Activated T-helper 1 cell treated with Interleukin-2 at 50 U/mL for 16 hours (primary cell): ENCODE results near the gene C2CD2.

Source experiments
- DNase-seq: peaks from one replicate; pipeline ENCODE4 v3.0.0-alpha.2; 2020; ENCODE audit warnings: low read depth

Gene C2CD2

DNA sequence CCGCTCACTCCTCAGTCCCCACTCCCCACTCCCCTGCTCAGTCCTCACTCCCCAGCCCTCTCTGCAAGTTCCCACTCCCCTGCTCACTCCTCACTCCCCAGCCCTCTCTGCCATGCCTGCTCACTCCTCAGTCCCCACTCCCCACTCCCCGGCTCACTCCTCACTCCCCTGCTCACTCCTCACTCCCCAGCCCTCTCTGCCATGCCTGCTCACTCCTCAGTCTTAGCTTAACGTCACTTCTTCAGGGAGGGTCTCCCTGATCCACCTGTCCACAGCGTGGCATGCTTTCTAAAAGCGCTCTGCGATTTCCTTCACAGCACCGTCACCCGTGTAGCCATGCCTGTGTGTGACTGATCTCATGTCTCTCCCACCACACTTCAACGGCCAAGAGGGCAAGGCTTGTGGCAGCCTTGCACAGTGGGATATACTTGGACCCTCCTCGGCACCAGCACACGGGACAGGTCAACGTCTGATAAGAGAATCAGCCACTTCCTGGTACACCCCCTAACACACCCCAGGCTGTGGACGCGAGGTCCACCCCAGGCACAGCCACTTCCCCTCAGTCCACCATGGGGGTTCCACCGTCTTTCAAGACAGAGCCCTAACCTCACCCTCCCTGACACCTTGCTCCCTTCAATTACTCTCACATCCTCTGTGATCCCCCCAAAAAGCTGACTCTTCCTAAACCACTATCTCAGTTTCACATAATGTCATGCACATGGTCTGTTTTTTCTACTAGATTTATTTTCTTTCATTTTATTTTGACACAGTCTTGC, 88.6 kb downstream of the C2CD2 start:
- DNase-seq, result no peak

DNA sequence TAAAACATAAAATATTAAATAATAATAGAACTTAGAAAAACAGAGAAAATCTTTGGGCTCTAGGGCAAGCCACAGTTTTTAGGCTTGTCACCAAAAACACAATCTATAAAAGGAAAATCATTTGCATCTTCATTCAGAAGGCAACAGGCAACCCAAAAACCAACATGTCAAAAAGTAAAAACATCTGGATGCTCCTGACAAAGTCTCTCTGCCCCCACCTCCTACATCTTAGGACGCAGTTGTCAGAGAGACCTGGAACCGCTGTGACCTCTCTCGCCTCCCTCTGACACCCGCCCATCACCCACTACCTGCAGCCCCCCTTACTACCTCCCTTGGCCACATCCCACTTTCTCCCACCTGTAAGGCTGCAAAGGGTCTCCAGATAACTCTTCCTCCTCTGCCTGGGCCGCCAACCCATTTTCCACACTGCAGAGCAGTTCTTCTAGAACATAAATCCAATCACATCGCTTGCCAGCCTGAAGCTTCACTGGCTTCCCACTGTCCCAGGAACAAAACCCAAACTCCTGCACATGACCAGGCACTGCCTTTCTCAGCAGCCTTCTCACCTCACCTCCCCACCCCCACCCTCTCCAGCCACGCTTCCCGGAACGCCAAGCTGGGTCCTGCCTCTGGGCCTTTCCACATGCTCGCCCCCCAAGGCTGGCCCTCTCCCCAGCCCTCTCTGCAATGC, 89.4 kb downstream of the C2CD2 start:
- DNase-seq, result no peak

DNA sequence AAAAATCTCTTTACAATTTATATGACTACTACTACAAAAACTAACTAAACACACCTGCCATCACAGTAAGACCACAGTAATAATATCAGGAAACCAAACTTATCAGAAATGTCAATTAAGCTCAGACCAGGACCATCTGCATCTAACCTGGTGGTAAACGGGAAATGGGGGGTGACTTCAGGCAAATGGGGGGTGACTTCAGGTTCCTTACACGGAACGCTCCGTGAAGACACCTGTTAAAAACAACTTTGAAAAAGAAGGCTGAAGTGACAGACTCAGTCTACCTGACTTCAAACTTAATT, 90.4 kb downstream of the C2CD2 start:
- no peak for DNase-seq

DNA sequence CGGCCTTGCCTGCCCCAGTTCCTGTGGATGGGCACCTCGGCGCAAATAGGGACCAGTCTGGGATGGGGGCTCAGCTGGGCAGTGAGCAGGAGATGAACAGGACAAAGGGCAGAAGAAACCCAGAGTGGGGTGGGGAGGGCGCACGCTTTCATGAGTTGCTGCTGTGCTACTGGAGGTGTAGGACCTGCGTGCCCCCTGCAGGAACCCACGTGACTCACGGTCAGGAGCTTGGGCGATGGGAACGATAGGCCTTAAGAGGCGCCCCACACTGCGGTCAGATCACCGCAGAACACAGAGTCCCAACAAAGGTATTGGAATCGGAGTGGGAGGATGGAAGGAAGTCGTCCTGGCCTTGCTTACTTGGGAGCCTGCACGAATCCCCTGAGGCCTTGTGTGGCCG, 91.8 kb downstream of the C2CD2 start:
- DNase-seq, result no peak

DNA sequence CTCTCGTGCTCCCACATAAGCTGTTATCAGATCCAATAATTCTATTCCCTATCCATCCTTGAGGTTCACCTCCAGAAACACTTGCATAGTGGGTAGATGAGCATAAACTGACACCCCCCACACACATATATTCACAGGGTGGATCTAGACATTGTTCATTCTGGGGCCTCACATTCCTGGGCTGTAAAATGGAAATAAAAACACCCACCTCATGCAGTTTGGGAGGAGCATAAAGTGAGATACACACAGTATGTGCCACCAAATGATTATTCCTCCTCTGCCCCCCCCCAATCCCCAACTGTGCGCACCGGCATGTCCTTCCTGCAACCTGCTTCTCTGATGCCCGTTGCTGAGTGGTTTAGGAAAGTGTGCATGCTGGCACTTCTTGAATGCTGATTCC, 92.6 kb downstream of the C2CD2 start:
- DNase-seq, result no peak

DNA sequence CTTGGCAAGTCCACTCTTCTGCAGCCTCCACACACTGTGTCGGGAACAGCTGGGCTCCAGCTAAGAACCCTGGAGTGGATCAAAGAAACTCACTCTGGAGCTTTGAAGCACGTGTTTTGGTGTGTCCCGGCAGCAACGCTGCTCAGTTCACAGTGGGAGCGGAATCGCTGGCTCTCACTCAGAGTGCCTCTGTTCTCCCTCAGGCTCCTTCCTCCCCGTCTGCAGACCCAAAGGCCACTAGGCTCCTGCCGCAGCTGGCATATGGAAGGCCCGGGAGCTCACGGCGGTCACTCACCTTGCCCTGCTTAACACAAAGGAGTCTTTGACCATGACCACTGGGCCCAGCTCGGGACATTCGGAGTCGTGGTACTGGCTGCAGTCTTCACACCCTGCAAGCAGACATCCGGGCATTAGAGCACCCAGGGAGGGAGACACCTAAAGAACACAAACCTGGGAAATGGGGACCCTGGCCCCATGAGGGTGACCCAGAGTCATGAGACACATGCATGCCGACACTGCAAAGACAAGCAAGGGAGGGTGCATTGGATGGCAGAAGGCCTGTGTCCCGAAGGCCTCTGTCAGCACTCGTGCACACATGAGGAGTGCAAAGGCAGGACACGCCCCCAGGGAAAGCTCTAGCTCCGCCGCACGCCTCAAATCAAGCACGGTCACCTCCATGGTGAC, 94.4 kb downstream of the C2CD2 start:
- no peak for DNase-seq

DNA sequence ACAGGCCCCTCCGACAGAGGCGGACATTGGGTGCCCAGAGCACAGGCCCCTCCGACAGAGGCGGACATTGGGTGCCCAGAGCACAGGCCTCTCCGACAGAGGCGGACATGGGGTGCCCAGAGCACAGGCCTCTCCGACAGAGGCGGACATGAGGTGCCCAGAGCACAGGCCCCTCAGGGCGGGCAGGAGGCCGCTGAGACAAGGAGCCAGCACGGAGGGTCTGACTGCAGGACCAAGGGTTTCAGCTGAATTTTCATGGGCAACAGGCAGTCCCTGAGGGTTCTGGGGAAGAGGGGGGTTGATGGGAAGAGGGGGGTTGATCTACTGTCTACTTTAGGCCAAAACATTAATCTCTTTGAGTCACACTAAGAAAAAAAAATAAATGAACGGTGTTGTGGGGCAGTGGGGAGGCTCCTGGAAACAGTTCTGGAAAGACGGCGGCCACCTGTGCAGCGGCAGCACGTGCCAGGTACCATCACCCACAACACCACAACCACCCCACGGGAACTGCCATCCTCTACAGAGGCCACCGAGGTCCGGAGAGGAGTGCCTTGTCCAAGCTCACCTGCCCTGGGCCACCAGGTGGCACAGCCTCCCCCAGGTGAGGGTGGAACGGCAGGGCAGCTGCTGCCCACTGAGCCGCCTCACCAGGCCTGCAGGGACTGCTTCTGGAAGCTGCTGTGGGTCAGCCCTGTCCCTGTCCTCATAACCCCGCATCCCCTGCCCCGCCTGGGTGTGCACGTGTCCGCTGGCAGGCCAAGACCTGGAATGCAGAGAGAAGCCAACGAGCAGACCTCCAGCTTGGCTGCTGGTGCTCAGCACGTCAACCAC, 95.1 kb downstream of the C2CD2 start:
- DNase-seq, result no peak

DNA sequence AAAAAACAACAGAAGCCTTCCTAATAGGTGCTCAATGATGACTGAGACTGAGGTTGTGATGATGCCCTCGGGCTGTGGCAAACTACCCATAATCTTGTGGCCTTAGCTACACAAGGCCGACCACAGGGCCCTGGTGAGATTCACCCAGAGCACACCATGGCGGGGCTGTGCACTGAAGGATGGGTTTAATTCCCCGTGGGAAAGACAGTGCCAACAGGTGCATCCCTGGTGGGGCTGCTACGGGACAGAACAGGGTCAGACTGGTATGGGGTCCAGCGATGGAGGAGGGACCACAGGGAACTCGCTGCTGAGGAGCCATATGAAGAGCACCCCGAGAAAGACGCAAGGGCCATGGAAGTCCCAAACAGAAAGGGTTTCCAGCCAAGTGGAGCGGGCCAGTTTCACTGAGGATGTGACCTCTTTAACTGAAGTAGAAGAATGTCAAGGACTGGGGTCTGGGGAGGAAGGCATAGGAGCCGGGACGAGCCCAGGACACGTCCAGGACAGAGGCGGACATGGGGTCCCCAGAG, 96.0 kb downstream of the C2CD2 start:
- DNase-seq, result no peak

DNA sequence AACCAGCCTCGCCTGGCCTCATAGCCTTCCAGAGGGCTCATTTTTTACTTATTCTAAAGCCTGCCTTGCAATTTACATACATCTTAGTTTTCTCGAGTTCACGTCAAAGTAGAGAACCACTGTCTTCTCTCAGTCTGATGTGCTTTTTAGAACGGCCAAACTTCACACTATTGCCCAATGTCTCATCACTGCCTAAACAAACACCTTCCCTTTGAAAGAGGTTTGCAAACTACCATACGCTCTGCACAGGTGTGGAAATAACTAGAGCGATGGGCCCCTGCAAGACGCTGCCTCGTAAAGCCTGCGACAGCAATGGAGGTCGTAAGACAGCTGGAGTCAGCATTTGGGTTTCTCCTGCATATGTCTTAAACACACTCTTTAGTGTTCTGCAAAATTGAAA, 97.2 kb downstream of the C2CD2 start:
- DNase-seq, result no peak

DNA sequence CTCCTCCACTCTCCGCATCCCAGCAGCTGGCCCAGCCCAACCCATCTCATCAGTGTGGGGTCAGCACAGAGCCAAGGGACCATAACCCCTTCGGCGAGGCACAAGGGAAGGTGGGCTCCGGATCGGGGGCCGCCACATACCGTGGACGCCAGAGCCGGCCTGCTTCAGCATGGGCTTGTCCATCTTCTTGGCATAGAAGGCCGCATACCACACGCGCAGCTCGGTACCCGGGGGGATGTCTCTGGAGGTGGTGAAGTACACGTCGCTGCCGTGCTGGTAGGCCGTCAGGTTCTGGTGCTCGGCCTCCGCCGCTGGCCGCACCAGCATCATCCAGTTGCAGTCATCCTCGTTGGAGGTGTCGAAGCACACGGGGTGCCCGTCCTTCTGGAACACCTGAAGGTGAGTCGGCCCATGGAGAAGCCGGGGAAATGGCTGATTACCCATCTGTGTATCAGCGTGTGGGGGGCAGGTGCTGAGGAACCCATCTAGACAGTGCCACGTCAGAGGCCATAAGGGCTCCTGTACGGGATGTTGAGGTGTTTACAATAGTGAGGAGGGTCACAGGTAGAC, 99.3 kb downstream of the C2CD2 start:
- no peak for DNase-seq

DNA sequence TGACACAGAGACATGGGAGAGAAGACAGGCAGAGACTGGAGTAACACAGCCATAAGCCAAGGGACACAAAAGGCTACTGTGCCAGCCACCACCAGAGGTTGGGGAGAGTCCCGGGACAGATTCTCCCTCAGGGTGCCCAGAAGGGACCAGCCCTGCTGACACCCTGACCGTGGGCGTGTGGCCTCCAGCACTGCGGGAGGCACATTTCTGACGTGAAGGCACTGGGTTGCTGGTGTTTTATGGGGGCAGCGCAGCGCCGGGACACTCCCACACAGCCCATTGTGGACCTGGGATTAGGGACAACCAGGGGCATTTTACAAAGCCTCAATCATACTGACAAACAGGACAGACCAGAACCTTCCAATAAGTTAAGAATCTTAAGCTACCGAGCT, 100.9 kb downstream of the C2CD2 start:
- no peak for DNase-seq

DNA sequence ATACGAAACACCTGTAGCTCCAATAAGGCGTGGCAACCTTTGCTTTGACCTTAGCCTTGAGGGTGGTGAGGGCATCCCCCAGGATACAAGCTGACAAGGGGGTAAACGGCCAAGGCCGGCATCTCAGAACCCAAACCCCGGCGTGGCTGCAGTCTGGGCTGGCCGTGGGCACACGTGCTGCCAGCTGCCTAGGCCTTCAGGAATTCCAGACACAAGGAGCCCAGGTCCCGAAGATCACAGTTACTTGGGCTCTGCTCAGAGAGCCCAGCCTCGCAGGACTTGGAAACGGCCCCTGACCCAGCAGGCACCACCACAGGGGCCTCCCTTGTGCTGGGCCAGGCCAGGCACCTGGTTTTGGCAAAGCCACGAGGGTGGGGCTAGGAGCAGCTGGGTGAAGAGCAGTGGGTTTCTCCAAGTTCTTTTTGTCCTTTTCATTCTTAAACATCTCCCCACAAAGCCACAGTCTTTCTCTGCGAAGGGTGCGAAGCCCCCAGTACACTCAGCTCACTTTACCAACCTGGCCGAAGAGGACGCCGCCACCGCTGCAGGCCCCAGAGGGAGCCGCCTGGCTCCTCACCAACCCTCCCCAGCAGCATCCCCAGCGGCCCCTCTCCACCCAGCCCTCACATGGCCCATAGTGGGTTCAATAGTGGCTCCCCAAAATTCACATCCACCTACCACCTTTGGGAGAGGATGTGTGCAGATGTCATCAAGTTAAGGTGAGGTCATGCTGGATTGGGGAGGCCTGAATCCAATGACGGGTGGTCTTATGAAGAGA, 101.5 kb downstream of the C2CD2 start:
- DNase-seq, result no peak

DNA sequence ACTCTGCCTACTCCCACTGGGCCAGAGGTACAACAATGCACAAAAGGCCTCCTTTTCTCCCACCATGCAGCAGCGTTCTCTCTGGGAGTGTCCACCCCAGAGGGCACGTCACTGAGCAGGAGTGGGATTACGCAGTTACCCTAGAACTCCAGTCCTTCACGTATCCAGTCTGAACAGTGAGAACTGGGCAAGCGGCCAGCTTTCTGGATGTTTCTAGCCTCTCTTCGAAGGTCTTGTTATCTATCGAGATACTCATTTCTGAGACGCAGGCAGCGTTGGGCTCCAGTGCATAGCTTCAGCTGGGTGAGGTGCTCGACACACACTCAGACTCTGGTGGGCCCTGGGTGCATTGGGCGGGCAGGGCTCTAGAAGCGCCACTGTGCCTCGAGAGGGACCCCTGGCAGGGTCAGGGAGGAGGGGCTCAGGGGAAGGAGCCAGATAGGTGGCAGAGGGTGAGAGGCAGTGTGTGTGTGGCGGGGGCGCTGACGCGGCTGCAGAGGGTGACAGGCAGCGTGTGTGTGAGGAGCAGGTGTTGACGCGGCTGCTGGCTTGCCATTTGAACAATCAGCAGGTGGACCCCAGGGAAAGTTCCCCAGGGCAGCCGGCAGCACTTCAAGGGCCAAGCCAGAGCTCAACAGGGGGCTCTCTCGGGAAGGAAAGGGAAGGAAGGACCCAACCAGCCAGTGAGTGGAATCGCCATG, 102.6 kb downstream of the C2CD2 start:
- DNase-seq, result no peak

DNA sequence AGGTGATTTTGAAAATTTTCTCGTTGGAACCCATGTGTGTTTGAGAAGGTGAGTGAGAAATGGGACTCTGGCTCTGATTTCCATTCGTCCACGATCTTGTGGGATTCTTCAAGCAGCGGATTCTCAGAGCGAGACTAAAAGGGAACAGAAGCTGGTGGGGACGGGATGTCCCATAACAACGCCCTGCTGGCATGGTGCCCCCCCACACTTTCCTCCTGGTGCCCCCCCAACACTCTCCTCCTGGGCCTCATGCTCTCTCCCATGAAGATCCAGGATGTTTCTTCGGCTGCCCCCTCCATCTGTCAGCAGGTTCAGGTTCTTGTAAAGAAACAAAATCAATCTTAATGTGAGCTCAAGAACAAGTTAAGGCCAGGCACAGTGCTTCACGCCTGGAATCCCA, 103.7 kb downstream of the C2CD2 start:
- DNase-seq, result no peak

DNA sequence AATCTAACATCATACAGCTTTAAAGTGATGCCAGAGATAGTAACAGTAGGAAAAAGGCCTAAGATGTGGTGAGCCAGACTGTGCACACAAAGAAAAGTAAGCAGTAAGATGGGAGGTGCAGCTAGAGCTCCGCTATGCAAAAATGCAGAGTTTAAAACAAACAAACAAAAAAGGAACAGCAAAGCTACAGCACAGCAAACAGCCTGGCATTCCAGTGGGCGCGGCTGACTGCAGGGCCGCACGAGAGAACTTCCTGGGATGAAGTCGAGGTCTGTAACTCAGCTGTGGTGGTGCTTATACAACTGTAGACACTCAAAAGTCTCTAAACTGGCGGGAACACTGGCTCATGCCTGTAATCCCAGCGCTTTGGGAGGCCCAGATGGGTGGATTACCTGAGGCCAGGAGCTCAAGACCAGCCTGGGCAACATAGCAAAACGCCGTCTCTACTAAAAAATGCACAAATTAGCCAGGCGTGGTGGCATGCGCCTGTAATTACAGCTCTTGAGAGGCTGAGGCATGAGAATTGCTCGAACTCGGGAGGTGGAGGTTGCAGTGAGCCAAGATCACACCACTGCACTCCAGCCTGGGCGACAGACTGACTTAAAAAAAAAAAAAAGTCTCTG, 104.7 kb downstream of the C2CD2 start:
- DNase-seq, result no peak

DNA sequence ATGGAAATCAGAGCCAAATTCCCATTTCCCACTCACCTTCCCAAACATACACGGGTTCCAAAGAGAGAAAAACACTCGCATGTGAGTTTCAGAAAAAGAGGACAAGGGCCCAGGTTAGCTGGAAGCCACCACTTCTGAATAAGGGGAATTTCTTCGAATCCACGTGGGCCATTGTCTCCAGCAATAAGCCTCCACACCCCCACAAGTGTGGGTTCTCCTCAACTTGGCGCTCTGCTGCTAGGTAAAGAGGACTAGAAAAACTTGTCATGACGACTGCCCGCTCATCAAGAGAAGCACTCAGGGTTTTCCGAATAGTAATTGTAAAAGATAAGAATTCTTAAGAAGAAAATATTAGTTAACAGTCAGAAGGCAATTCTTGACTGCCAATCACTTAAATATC, 105.3 kb downstream of the C2CD2 start:
- DNase-seq, result no peak

DNA sequence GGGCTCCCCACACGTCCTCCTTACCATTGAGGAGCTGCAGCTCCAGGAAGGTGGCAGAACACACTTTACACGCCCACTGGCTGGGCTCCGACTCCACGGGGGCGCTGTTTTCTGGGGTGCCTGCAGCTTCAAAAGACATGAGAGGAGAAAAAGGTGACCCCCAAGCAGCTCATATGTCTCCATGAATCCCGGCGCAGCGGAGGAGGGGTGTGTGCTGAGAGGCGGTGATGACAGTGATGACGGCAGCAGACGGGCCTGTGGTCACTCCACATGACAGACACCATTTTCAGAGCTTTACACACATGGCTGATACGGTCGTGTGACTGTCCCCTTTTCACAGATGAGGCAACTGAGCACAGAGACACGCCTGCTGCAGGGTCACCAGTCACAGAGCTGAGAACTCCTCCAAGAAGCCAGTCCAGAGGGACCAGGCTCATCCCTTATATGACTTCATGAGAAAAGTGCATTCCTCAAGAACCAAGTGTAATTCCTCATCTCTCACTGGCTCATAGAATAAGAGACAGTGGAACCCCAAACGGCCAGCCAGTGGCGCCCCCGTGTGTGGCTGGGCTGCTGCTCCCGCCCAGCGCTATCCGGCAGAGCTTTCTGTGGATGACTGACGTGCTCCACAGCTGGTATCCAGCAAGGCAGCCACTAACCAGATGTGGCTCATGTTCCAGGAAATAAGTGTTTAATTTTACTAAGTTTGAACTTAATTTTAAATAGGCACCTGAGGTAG, 106.6 kb downstream of the C2CD2 start:
- no peak for DNase-seq

DNA sequence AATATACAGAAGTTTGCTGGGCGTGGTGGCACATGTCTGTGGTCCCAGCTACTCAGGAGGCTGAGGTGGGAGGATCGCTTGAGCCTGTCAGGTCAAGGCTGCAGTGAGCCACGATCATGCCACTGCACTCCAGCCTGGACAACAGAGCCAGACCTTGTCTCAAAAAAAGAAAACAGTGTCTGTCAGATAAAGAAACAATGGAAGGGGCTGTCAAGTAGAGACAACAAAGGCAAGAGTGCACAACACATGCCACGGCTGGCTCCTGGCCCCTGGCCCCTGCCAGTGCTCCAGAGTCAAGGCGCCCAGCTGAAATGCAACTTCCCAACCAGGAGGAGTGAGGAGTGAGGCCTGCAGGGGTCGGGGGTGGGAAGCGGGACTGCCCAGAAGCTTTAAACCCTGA, 107.3 kb downstream of the C2CD2 start:
- DNase-seq, result no peak

DNA sequence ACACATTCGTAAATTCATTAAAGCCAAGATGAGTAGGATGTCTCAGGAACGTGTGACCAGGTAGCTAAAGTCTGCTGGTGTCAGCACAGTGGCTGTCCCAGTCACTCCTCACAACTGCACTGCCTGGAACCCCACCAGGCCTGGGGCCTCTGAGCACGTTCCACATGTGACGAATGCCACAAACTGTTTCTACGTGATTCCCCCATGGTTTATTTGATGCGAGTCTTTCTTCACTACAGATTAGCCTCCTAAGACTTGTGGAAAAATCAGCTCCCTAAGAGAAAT, 107.8 kb downstream of the C2CD2 start:
- no peak for DNase-seq
